OCI-LY3 (cell line): ENCODE results near the gene EHD3.

Experiments
- EZH2phosphoT487 ChIP-seq: fragments of 200-600 bp; shearing (Covaris generic); IDR thresholded peaks from 2 replicates; pipeline ENCODE4 v1.6.1; 2018; ENCODE audit warnings: antibody characterized with exemption, mixed run types, low read depth
- TF ChIP-seq, protein P1 (sequence below): fragments of 200-600, 300-600 bp; sonication (generic); IDR thresholded peaks from 2 replicates; pipeline ENCODE4 v1.5.1; 2014; ENCODE audit warnings: antibody characterized with exemption, low read length, low read depth

DNA sequence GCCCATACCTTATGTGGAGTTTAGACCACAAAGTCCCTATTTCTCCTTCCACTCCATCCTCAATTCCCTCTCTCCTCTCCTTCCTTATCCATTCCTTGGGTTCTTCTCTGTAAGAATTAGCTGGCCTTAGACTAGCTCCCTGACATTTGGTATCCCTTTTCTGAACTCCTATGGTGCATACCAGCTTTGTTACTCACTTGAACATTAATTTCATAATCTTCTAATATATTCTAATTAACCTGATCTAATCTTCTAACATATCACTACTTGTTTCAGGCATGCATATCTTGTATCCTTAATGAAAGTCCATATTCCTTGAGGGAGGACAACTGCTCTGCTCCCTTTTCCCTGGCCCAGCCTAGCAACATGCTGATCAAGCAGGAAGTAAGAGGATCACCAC is 66.4 kb downstream of the EHD3 start:
- TF ChIP-seq EZH2phosphoT487 = no peak
- TF ChIP-seq, protein P1, sequence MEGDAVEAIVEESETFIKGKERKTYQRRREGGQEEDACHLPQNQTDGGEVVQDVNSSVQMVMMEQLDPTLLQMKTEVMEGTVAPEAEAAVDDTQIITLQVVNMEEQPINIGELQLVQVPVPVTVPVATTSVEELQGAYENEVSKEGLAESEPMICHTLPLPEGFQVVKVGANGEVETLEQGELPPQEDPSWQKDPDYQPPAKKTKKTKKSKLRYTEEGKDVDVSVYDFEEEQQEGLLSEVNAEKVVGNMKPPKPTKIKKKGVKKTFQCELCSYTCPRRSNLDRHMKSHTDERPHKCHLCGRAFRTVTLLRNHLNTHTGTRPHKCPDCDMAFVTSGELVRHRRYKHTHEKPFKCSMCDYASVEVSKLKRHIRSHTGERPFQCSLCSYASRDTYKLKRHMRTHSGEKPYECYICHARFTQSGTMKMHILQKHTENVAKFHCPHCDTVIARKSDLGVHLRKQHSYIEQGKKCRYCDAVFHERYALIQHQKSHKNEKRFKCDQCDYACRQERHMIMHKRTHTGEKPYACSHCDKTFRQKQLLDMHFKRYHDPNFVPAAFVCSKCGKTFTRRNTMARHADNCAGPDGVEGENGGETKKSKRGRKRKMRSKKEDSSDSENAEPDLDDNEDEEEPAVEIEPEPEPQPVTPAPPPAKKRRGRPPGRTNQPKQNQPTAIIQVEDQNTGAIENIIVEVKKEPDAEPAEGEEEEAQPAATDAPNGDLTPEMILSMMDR = no peak
